ENCODE data around the gene TNFRSF18. TPM values are rescaled to one million over a fixed set of nuclear protein-coding genes. Genes with fewer than 3 reads are reported as not detected.

The TNFRSF18 gene
- total RNA-seq: 5.1 and 35.4 TPM in 2 replicates

GRCh38 chr1:1206376-1206965 lies at the start of gene TNFRSF18:
Gene TNFRSF18, minus strand, starts transcription at chr1:1206592. Its CDS starts 21 bp downstream, at chr1:1206571.

GRCh38 chr1:1246577-1247340 lies 40.4 kb upstream of the TNFRSF18 start, which contains the start of gene C1QTNF12:
Gene C1QTNF12, minus strand, starts transcription at chr1:1246722. Its CDS starts 32 bp downstream, at chr1:1246690.

GRCh38 chr1:1232208-1232795 lies 25.9 kb upstream of the TNFRSF18 start, which contains the start of gene B3GALT6:
Gene B3GALT6, plus strand, starts transcription at chr1:1232237. Its CDS starts 42 bp downstream, at chr1:1232279.

GRCh38 chr1:1231400-1232207 lies 25.2 kb upstream of the TNFRSF18 start, which contains the start of gene SDF4:
Gene SDF4, minus strand, starts transcription at chr1:1232001. Its CDS starts 3,229 bp downstream, at chr1:1228772.

GRCh38 chr1:1213345-1214265 lies 7.2 kb upstream of the TNFRSF18 start, which contains the start of gene TNFRSF4:
Gene TNFRSF4, minus strand, starts transcription at chr1:1214153. Its CDS starts 26 bp downstream, at chr1:1214127.

GRCh38 chr1:1173793-1174415 lies 32.5 kb downstream of the TNFRSF18 start, which contains the start of gene TTLL10:
Gene TTLL10, plus strand, starts transcription at chr1:1173880. Its CDS starts 5,336 bp downstream, at chr1:1179216.

Other genes starting within 250 kb of the TNFRSF18 start
- 62.0 and 110 TPM in 2 replicates for gene NOC2L, start 247.3 kb downstream of the TNFRSF18 start, total RNA-seq
- gene KLHL17, start 246.0 kb downstream of the TNFRSF18 start, total RNA-seq: 12.5 and 14.7 TPM in 2 replicates
- gene PLEKHN1, start 240.1 kb downstream of the TNFRSF18 start, total RNA-seq: 4.8 and 5.5 TPM in 2 replicates
- gene PERM1, start 224.5 kb downstream of the TNFRSF18 start, total RNA-seq: not detected in 2 replicates
- 51.7 and 85.1 TPM in 2 replicates for gene HES4, start 206.5 kb downstream of the TNFRSF18 start, total RNA-seq
- gene ISG15, start 193.1 kb downstream of the TNFRSF18 start, total RNA-seq: 48.7 and 68.0 TPM in 2 replicates
- gene AGRN, start 186.5 kb downstream of the TNFRSF18 start, total RNA-seq: 391 and 723 TPM in 2 replicates
- gene RNF223, start 132.3 kb downstream of the TNFRSF18 start, total RNA-seq: 0.51 TPM in 1 of 2 replicates, not detected in the other
- 15.5 and 25.9 TPM in 2 replicates for gene C1orf159, start 90.5 kb downstream of the TNFRSF18 start, total RNA-seq
- gene TTLL10, start 32.7 kb downstream of the TNFRSF18 start, total RNA-seq: not detected in 2 replicates
- gene TNFRSF4, start 7.6 kb upstream of the TNFRSF18 start, total RNA-seq: 1.8 and 3.4 TPM in 2 replicates
- 154 and 222 TPM in 2 replicates for gene SDF4, start 25.4 kb upstream of the TNFRSF18 start, total RNA-seq
- gene B3GALT6, start 25.6 kb upstream of the TNFRSF18 start, total RNA-seq: 32.6 and 41.5 TPM in 2 replicates
- gene C1QTNF12, start 40.1 kb upstream of the TNFRSF18 start, total RNA-seq: 1.3 and 8.0 TPM in 2 replicates
- gene UBE2J2, start 67.3 kb upstream of the TNFRSF18 start, total RNA-seq: 70.2 and 91.9 TPM in 2 replicates
- 0.33 and 2.3 TPM in 2 replicates for gene SCNN1D, start 73.8 kb upstream of the TNFRSF18 start, total RNA-seq
- gene ACAP3, start 101.3 kb upstream of the TNFRSF18 start, total RNA-seq: 33.6 and 49.2 TPM in 2 replicates
- 51.6 and 68.0 TPM in 2 replicates for gene PUSL1, start 102.0 kb upstream of the TNFRSF18 start, total RNA-seq
- gene INTS11, start 118.1 kb upstream of the TNFRSF18 start, total RNA-seq: 114 and 130 TPM in 2 replicates
- 38.5 and 46.4 TPM in 2 replicates for gene CPTP, start 118.2 kb upstream of the TNFRSF18 start, total RNA-seq
- not detected in 2 replicates for gene TAS1R3, start 124.7 kb upstream of the TNFRSF18 start, total RNA-seq
- 78.8 and 134 TPM in 2 replicates for gene DVL1, start 142.8 kb upstream of the TNFRSF18 start, total RNA-seq
- gene MXRA8, start 152.0 kb upstream of the TNFRSF18 start, total RNA-seq: 154 and 651 TPM in 2 replicates
- 157 and 250 TPM in 2 replicates for gene AURKAIP1, start 168.6 kb upstream of the TNFRSF18 start, total RNA-seq
- gene CCNL2, start 192.7 kb upstream of the TNFRSF18 start, total RNA-seq: 40.6 and 111 TPM in 2 replicates
- gene MRPL20, start 200.7 kb upstream of the TNFRSF18 start, total RNA-seq: 109 and 174 TPM in 2 replicates
- gene ANKRD65, start 214.7 kb upstream of the TNFRSF18 start, total RNA-seq: 0.76 and 1.5 TPM in 2 replicates
- 25.4 and 90.9 TPM in 2 replicates for gene VWA1, start 229.1 kb upstream of the TNFRSF18 start, total RNA-seq
- 1.1 and 1.6 TPM in 2 replicates for gene ATAD3C, start 243.1 kb upstream of the TNFRSF18 start, total RNA-seq

Data from mesangial cell (primary cell).